Nephron (organoid): ENCODE results near the gene ASCC1.

ENCODE experiments used
- H3K27ac Mint-ChIP-seq, 3 experiments: 2 replicates each; pipeline ENCODE4 v1.8.0; 2020; ENCODE audit warnings: mixed read lengths in 3 of 3, mild to moderate bottlenecking in 2 of 3, moderate library complexity in 1 of 3
- H3K27me3 Mint-ChIP-seq: 2 replicates; pipeline ENCODE4 v1.8.0; 2021; ENCODE audit warnings: low read depth, mild to moderate bottlenecking, moderate library complexity, mixed read lengths
- H3K36me3 Mint-ChIP-seq: 2 replicates; pipeline ENCODE4 v1.8.0; 2020; ENCODE audit warnings: low read depth, mixed read lengths
- H3K4me1 Mint-ChIP-seq: 2 replicates; pipeline ENCODE4 v1.8.0; 2020; ENCODE audit warnings: mixed read lengths
- H3K4me3 Mint-ChIP-seq, 3 experiments: 2 replicates each; pipeline ENCODE4 v1.8.0; 2020; ENCODE audit warnings: mild to moderate bottlenecking in 3 of 3, mixed read lengths in 3 of 3, moderate library complexity in 2 of 3
- H3K9me3 Mint-ChIP-seq: 2 replicates; pipeline ENCODE4 v1.8.0; 2020; ENCODE audit warnings: mixed read lengths
- TF ChIP-seq, protein P1 (sequence below), 3 experiments: fragments of 200-600 bp; sonication (generic); IDR thresholded peaks; one replicate each; pipeline ENCODE4 v1.5.0; 2021; ENCODE audit warnings: antibody characterized with exemption in 3 of 3; ENCODE audit not compliant: unreplicated experiment in 3 of 3

The ASCC1 gene

GRCh38 chr10:72062382-72062781 is 153.7 kb downstream of the ASCC1 start:
- Mint-ChIP-seq H3K9me3 (no peaks in the 10 kb centered on the region), H3K36me3 (no peaks in the 10 kb centered on the region), H3K27me3 (peaks cover 34% of the 10 kb centered on the region), H3K4me1 (peaks cover 38% of the 10 kb centered on the region), H3K27ac (peak overlapping the region in 1 of 3 experiments; percentile 70), H3K4me3 (no peak overlapping the region)
- TF ChIP-seq, protein P1, sequence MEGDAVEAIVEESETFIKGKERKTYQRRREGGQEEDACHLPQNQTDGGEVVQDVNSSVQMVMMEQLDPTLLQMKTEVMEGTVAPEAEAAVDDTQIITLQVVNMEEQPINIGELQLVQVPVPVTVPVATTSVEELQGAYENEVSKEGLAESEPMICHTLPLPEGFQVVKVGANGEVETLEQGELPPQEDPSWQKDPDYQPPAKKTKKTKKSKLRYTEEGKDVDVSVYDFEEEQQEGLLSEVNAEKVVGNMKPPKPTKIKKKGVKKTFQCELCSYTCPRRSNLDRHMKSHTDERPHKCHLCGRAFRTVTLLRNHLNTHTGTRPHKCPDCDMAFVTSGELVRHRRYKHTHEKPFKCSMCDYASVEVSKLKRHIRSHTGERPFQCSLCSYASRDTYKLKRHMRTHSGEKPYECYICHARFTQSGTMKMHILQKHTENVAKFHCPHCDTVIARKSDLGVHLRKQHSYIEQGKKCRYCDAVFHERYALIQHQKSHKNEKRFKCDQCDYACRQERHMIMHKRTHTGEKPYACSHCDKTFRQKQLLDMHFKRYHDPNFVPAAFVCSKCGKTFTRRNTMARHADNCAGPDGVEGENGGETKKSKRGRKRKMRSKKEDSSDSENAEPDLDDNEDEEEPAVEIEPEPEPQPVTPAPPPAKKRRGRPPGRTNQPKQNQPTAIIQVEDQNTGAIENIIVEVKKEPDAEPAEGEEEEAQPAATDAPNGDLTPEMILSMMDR (IDR thresholded peaks at IDR 0.05; ENCODE audit: unreplicated experiment in 3 of 3), result no peak

DNA sequence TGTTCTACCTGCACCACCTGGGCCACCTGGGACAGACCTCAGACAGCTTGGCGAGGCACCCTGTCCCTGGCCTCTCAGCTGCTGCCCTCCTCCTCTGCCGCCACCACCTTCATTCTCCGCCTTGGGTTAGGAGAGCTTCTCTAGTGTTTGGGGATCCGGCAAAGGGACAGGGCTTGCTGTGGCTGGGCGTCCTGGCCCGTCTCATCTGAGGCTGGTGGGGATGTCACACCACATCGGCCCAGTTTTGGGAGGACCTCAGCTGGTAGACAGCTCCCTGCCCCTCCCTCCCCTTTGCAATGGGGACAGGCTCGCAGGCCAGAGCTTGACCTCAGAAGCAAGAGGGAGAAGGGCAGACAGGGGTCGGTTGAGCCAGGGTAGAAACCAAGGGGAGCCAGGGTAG is 154.1 kb downstream of the ASCC1 start:
- Mint-ChIP-seq H3K27ac (peak overlapping the region in 1 of 3 experiments; percentile 70), H3K4me3 (no peak overlapping the region), H3K9me3 (no peaks in the 10 kb centered on the region), H3K27me3 (peaks cover 34% of the 10 kb centered on the region), H3K36me3 (no peaks in the 10 kb centered on the region), H3K4me1 (peaks cover 33% of the 10 kb centered on the region)
- TF ChIP-seq, protein P1 (IDR thresholded peaks at IDR 0.05; ENCODE audit: unreplicated experiment in 3 of 3), result no peak

DNA sequence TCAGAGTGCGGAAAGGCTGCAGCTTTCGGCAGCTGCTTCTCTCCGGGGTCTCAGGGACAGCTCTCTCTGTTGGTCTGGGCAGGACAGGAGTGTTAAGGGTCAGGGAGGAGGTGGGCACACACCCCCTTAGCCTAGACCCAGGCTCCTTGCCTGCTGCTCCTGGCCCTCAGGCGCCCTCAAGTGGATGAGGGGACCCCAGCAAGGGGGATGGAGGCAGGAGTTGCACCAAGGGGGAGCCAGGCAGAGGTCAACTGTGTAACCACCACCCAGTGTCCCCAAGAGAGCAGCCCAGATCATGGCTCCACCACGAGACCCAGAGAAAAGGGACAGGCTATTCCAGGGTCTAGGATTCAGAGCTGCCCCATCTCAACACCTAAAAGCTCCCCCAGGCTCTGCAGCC is 154.6 kb downstream of the ASCC1 start:
- TF ChIP-seq, protein P1 (IDR thresholded peaks at IDR 0.05; ENCODE audit: unreplicated experiment in 3 of 3), result no peak
- Mint-ChIP-seq H3K4me1 (peaks cover 29% of the 10 kb centered on the region), H3K9me3 (no peaks in the 10 kb centered on the region), H3K27me3 (peaks cover 32% of the 10 kb centered on the region), H3K27ac (peak overlapping the region in 1 of 3 experiments; percentile 49), H3K4me3 (no peak overlapping the region), H3K36me3 (no peaks in the 10 kb centered on the region)

DNA sequence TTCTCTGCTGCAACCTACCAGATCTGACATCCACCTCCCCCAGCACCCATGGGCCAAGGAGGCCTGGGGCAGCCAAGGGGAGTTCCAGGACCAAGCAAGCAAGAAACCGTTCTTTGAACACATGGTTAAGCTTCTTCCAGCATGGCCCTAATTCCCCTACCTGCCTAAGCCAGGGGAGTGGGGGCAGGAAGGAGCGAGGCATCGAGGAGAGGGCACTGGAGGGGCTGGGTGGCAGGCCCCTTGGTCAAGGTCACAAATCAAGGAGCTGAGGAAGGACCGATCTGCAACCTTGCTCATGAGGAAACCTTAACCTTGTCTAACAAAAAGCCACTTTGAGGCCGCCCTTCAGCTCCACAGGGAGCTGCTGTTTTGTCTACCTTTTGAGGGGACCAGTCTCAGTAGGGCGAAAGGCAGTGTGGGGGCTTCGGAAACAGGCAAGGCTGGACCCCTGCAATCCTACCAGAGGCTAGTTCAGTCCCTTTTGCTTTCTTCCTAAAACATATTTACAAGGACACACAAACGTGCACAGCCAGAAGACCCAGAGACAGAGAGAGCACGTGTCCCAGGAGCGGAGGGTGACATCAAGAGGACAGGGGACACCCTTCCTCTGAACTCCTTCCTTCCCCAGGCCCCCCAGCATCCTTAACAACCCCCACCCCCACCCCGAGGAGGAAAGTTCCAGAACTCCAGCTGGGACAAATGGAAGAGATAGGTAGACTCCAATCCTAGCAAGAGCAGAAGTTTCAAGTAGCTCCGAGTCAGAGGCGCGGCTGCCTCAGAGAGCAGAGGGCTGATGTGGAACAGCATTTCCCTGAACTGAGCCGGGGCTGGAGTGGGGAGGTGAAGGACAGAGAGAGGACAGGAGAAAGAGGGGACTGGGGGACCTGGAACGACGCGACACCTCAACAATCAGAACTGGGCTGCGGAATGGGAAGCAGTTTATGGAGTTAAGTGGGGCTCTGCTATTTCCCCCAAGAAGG is 155.9 kb downstream of the ASCC1 start:
- Mint-ChIP-seq H3K9me3 (no peaks in the 10 kb centered on the region), H3K4me3 (no peak overlapping the region), H3K27me3 (peaks cover 27% of the 10 kb centered on the region), H3K27ac (peak overlapping the region in 2 of 3 experiments; percentile 1 to 20), H3K36me3 (no peaks in the 10 kb centered on the region), H3K4me1 (peaks cover 18% of the 10 kb centered on the region)
- TF ChIP-seq, protein P1 (IDR thresholded peaks at IDR 0.05; ENCODE audit: unreplicated experiment in 3 of 3), result no peak

- peaks cover 18% of the 10 kb centered on the region for H3K4me1 Mint-ChIP-seq
Observed at GRCh38 chr10:72058989-72059842, 156.9 kb downstream of the ASCC1 start.

More at GRCh38 chr10:72058989-72059842, 156.9 kb downstream of the ASCC1 start:
- H3K4me3 Mint-ChIP-seq, result no peak overlapping the region
- no peaks in the 10 kb centered on the region for H3K36me3 Mint-ChIP-seq
- TF ChIP-seq, protein P1 (IDR thresholded peaks at IDR 0.05; ENCODE audit: unreplicated experiment in 3 of 3), result no peak
- no peaks in the 10 kb centered on the region for H3K9me3 Mint-ChIP-seq
- peak overlapping the region; percentile 4 to 47 (median 9) for H3K27ac Mint-ChIP-seq
- H3K27me3 Mint-ChIP-seq, result peaks cover 27% of the 10 kb centered on the region
